Choroid plexus epithelial cell (primary cell): Measurements from ENCODE around the gene SLC22A5.

Source experiments
- DNase-seq: peaks from one replicate; pipeline ENCODE4 v3.0.0-alpha.2; 2010; ENCODE audit warnings: low read depth
- H3K4me3 ChIP-seq: 2 replicates; pipeline ENCODE4 v1.5.1; 2011; ENCODE audit warnings: low read depth, mild to moderate bottlenecking, control low read depth, low read length, moderate library complexity
- TF ChIP-seq, protein P1 (sequence below): conservative IDR thresholded peaks from 2 replicates; pipeline ENCODE4 v1.5.1; 2011; ENCODE audit warnings: low read depth, mild to moderate bottlenecking, control low read depth, inconsistent platforms, low read length, moderate library complexity

Gene SLC22A5

DNA sequence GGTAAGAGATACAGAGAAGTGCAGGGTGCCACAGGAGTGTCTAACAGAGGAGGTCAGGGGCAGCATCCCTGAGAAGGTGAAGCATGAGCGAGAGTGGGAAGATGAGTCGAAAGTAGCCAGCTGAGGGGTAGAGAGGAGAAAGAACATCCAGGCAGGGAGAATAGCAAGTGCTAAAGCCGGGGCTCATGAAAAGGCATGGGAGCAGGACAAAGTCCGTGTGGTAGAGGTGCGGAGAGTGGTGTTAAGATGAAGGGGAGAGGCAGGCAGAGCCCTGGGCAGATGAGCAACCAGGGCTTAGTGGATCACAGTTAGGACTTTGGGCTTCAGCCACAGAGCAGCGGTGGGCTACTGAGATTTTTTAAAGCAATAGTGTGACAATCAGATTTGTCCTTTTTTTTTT is 10.5 kb downstream of the SLC22A5 start:
- TF ChIP-seq, protein P1, sequence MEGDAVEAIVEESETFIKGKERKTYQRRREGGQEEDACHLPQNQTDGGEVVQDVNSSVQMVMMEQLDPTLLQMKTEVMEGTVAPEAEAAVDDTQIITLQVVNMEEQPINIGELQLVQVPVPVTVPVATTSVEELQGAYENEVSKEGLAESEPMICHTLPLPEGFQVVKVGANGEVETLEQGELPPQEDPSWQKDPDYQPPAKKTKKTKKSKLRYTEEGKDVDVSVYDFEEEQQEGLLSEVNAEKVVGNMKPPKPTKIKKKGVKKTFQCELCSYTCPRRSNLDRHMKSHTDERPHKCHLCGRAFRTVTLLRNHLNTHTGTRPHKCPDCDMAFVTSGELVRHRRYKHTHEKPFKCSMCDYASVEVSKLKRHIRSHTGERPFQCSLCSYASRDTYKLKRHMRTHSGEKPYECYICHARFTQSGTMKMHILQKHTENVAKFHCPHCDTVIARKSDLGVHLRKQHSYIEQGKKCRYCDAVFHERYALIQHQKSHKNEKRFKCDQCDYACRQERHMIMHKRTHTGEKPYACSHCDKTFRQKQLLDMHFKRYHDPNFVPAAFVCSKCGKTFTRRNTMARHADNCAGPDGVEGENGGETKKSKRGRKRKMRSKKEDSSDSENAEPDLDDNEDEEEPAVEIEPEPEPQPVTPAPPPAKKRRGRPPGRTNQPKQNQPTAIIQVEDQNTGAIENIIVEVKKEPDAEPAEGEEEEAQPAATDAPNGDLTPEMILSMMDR = no peak
- no peak for DNase-seq
- H3K4me3 ChIP-seq = no peak overlapping the region

DNA sequence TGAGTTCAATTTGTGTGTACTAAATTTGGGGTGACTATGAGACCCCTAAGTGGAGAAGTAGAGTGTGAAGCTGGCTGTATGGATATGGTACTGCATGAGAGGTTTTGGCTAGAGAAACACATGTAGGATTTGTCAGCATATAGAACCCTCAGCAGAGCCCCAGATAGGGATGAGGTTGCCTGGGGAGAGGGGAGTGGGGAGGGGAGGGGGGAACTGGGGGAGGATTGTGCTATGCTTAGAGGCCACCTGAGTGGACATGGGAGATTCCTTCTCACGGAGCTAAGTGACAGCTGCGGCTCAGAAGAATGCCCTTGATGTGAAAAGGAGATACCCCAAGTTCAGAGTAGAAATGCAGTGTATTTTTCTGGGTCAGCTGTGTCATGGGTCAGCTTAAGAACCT is 11.2 kb downstream of the SLC22A5 start:
- DNase-seq = no peak
- TF ChIP-seq, protein P1 = no peak
- H3K4me3 ChIP-seq = no peak overlapping the region

DNA sequence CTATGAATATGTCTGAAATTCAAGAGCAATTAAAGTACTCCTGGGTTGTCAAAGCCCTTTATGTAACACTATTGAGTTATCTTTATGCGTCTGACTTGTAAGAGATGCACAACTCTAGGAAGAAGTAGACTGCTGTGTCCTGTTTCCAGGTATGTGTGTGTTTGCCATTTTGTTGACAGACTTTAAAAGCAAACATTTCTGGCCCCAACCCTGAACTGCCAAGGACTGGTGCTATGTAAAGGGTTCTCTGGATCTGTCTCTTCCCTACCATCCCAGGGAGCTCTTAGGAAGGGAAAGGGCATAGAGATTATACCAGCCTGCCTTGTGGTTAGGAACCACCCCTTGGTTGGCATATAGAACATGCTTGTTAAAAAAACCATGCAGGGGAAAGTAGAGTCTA is 12.1 kb downstream of the SLC22A5 start:
- H3K4me3 ChIP-seq = no peak overlapping the region
- TF ChIP-seq, protein P1 = no peak
- DNase-seq = no peak

DNA sequence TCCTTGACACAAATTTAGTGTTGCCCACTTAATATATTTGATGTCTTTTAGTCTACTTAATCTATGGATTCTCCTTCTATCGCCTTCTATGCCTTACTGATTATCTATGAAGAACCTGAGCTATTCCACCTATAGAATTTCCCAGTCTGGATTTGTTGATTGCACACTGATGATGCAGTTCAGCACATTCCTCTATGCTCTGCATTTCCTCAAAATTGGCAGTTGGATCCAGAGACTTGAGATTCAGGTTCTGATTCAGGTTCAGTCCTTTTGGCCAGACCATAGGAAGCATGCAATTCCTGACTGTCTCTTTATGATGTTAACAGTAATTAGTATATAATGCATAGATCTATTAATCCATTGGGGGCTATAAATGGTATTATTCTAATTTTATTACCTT is 13.8 kb downstream of the SLC22A5 start:
- TF ChIP-seq, protein P1 = no peak
- no peak overlapping the region for H3K4me3 ChIP-seq
- DNase-seq = no peak

DNA sequence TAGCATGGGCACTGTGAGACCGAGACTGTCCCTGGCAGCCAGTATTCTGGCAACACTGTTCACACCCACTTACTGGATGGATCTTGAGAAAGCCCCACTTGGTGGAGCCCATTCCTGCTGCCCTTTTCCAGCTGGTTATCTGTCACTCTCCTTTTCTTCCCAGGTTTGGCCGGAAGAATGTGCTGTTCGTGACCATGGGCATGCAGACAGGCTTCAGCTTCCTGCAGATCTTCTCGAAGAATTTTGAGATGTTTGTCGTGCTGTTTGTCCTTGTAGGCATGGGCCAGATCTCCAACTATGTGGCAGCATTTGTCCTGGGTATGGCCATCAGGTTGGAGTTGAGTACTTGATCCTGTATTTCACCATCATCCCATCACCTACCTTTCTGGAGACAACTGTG is 14.5 kb downstream of the SLC22A5 start:
- TF ChIP-seq, protein P1 = no peak
- no peak overlapping the region for H3K4me3 ChIP-seq
- DNase-seq = no peak

DNA sequence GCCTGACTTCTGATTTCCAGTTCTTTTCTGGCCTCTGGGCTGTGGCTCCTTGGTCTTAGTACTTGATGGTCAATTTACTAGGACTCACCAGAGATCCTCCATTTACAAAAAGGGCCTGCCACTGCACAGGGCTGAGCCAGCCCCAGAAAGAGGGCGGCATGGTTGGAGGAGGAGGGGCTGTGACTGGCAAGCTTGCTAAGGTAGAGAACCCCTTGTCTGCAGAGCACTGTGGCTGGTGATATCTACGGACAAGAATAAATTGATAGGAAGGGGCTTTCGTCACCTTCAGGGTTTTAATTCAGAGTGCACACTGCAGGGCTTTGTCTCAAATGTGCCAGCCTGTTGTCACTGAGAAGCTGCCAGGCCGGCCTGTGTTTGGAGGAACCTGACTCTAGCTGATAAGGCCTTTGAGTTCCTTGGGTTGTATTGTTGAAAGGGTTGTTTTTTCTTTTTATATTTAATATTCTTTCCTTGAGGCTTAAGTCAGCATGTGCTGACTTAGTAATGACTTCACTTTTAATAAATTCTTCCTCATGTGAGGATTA is 15.1 kb downstream of the SLC22A5 start:
- H3K4me3 ChIP-seq = no peak overlapping the region
- TF ChIP-seq, protein P1 = no peak
- DNase-seq = no peak

DNA sequence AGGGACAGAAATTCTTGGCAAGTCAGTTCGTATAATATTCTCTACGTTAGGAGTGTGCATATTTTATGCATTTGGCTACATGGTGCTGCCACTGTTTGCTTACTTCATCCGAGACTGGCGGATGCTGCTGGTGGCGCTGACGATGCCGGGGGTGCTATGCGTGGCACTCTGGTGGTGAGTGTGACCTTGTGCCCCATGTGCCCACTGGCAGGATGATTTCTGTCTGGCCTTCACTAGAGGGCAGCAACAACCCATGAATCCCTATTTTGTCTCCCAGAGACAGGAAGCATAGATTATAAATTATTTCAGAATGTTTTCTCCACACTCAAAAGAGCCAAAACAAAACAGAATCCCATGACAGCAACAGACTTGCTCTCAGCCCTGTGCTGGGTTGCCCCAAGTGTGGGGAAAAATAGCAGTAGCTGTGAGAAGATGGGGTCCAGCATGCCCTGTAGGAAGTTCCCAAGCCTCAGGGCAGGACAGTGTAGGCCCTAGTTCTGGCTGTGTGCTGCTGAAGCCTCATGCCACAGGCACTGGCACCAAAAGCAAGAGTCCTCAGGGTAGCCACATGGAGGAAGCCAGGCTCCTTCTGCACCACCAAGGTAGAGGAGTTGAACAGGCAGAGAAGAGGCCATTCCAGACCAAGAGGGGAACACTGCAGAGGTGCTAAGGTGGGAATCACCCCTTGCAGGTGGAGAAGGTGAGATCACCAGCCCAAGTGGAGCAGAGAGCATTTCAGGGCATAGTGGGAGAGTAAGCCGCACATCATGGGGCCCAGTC is 16.0 kb downstream of the SLC22A5 start:
- H3K4me3 ChIP-seq = no peak overlapping the region
- DNase-seq = peak; percentile 71
- TF ChIP-seq, protein P1 = peak; percentile 78
